GM18951 (cell line): ENCODE measurements around the gene TSHZ2.

Experiments used
- POLR2A ChIP-seq: IDR thresholded peaks from 4 replicates; pipeline ENCODE4 v1.6.1; 2011; ENCODE audit warnings: mild to moderate bottlenecking; ENCODE audit not compliant: insufficient read length, insufficient read depth; ENCODE audit errors: extremely low read depth
- in situ Hi-C: fragments of 300-500 bp; cut with MboI; formaldehyde crosslinking; loops from one replicate; pipeline ENCODE4 v1.12.0; 2022; ENCODE audit warnings: low sequenced_read_pairs, mixed read lengths, inconsistent platforms; ENCODE audit not compliant: unreplicated experiment

Gene TSHZ2

DNA sequence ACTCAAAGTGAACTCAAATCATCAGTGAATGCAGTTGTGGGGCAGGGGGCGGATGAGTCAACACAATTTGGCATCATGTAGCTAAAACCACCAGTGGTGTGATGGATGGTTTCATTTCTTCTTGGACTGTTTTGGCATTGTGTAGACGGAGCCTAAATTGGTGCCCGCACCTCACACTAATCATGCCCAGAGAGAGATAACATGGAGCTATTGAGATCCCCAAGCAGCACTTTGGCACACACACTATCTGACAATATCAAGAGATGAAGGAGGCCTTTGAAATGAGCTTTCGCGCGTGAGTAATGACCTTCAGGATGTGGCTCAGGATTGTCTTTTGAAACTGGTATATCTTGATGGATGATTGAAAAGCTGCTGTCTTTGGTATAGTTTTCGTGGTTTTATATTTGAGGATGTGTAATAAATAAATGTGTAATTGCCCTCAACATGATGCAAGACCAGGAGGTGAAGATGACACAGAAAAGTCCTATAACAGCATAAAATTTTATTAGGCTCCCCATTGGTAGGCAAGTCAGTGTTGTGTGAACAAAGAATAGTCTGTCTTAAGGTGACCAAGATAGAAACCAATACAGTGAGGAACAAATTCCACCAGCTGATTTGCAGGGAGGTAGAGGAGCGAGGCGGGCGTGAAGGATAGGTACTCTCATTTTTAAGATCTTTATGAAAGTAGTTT is 174.2 kb downstream of the TSHZ2 start:
- TF ChIP-seq POLR2A: no peak
- in situ Hi-C loops: no loop called here

DNA sequence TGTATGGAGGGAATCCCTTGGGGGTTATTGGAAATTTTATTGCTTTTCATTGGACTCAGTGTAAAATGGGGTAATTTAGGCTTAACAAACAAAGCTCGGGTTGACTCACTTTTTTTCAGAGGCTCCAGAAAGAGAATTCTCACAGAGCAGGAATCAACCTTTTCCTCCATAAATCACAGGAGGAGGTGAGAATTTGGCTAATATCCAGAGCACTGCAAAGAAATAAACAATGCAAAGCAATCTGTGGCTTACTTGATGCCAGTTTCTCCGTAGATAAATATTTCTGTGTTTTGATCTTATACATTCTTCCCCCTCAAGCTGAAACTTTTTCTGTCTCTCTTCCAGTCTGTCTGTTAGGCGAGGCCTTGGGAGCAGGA is 176.6 kb downstream of the TSHZ2 start:
- in situ Hi-C loops: no loop called here
- TF ChIP-seq POLR2A: no peak

DNA sequence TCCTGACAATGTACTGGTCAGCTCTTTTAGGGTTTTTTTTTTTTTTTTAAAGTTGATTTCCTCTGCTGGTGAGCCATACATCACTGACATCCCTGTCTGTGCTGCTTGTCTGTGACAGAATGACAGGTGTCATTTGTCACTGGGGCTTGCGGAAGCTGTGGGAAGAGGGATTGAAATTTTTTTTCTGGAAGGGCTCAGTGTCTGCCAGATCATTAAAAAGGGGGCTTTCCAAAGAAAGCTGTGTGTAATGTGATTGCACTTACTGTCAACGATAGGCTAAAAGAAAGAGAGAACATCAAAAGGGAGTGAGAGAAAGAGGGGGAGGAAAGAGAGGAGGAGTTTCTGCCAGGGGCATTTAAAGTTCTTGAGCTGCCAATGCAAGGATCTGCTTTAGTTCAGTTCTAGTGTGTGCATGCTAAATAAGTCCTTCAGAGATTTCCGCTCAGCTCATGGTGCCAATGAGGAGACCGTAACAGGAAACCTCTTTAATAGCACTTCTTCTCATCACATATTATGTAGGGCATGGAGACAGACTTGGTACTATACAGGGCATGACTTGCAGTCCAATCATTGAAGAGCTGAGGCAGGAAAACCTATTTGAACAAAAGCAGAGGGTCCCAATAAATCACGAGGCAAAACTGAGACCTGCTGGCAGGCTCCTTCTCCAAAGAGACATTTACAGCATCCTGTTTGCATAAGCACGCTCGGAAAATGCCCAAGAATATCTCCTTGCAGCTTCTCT is 177.2 kb downstream of the TSHZ2 start:
- TF ChIP-seq POLR2A: no peak
- in situ Hi-C loops: no loop called here

- TF ChIP-seq POLR2A: no peak
- in situ Hi-C loops: no loop called here
These were observed 177.7 kb downstream of the TSHZ2 start for GRCh38 chr20:53149890-53150205.

GRCh38 chr20:53150532-53150931 is 178.4 kb downstream of the TSHZ2 start:
- in situ Hi-C loops: no loop called here
- TF ChIP-seq POLR2A: no peak

DNA sequence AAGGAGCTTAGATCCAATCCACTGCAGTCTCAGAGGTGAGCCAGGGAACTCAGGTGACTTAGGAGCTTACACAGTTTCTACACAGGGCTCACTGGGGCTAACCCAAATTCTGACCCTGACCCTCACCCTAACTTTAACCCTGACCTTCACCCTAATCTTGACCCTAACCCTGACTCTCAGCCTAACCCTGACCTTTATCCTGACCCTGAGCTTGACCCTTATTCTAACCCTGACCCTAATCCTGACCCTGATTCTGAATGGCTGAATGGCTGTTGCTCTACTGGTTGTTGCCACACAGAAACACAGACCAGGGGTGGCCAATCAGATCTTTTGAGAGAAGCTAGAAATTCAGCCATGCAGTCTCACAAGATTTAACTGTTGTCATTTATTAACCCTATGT is 180.1 kb downstream of the TSHZ2 start:
- in situ Hi-C loops: no loop called here

DNA sequence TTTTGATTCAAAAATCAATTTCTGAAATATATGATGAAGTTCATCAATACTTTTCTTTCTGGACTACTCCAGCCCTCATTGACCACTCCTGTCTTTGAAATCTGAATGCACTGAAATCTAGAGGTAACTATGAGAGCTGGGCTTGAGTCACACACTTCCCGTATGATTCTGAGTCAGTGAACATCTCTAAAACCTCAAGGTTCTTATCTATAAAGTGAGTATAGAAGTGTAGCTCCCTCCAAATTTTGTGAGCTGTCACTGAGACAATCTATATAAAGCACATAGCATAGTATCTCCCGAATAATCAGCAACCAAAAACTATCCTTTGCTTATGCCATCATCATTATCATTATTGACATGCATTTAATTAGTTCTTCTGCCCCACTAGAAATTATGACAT is 182.4 kb downstream of the TSHZ2 start:
- in situ Hi-C loops: no loop called here
- no peak for TF ChIP-seq POLR2A

More for the DNA sequence above, 180.1 kb downstream of the TSHZ2 start:
- TF ChIP-seq POLR2A: no peak

DNA sequence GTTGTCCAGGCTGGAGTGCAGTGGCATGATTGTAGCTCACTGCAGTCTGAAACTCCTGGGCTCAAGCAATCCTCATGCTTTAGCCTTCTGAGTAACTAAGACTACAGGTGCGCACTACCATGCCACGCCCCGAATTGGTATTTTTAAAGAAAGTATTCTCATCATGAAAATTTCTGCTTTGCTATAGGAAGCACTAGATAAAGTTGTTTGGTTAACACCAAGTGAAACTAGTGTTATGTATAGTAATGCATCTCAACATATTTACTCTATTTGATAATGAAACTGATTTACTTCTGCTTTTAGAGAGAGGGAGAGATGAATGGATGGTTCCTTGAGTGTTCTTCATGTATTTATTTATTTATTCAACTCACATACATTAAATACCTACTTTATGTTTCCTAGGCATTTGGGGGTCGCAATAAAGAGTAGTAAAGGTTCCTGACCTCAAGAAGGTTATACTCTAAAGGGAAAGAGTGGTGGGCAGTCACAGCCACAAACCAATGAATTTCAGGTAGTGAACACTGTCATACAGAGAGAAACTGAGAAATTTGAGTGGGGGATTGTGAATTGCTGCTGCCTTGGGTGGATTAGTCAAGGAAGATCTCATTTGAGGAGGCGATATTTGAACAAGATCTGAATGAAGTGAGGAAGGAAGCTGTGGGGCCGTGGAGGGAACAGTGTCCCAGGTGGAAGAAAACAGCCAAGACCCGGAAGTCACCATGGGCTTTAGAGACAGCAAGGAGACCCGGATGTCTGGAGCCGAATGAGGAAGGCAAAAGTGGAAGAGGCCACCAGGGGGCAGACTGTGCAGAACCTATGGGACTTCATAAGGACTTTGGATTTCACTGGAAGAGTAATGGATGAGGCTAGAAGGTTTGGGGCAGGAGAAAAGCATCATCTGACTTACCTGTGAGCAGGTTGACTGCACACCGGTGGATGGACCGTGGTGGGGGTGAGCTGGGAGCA is 185.6 kb downstream of the TSHZ2 start:
- in situ Hi-C loops: no loop called here
- TF ChIP-seq POLR2A: no peak

GRCh38 chr20:53159160-53159559 is 187.0 kb downstream of the TSHZ2 start:
- no peak for TF ChIP-seq POLR2A
- in situ Hi-C loops: no loop called here

- in situ Hi-C loops: no loop called here
- no peak for TF ChIP-seq POLR2A
These were observed 188.9 kb downstream of the TSHZ2 start for GRCh38 chr20:53161073-53161472.

GRCh38 chr20:53161473-53161872 is 189.3 kb downstream of the TSHZ2 start:
- in situ Hi-C loops: no loop called here
- no peak for TF ChIP-seq POLR2A

- in situ Hi-C loops: no loop called here
- TF ChIP-seq POLR2A: no peak
These were observed 190.2 kb downstream of the TSHZ2 start for GRCh38 chr20:53162251-53162835.

GRCh38 chr20:53163486-53163885 is 191.3 kb downstream of the TSHZ2 start:
- TF ChIP-seq POLR2A: no peak
- in situ Hi-C loops: no loop called here

GRCh38 chr20:53164072-53164471 is 191.9 kb downstream of the TSHZ2 start:
- in situ Hi-C loops: no loop called here
- TF ChIP-seq POLR2A: no peak

GRCh38 chr20:53165452-53165851 is 193.3 kb downstream of the TSHZ2 start:
- in situ Hi-C loops: no loop called here
- TF ChIP-seq POLR2A: no peak
